CD4-positive, alpha-beta T cell (primary cell): ENCODE data around the gene RERE. TPM values are rescaled to one million over a fixed set of nuclear protein-coding genes. Genes with fewer than 3 reads are reported as not detected.

Experiments used
- ATAC-seq: fragments of 200-7000 bp; cut with Tn5 transposase; one replicate; pipeline ENCODE4 v1.10.0; 2022; ENCODE audit warnings: mild to moderate bottlenecking; ENCODE audit not compliant: poor library complexity
- CTCF ChIA-PET: fragments of 350-600 bp; sonication (Branson Sonifier 250); formaldehyde crosslinking; loops from one replicate; lab custom pipeline; 2021; ENCODE audit warnings: antibody characterized with exemption, inconsistent platforms; lab: Charles Lee
- POLR2A ChIA-PET: fragments of 350-600 bp; sonication (Branson Sonifier 250); formaldehyde crosslinking; loops from one replicate; lab custom pipeline; 2021; ENCODE audit warnings: antibody characterized with exemption, inconsistent platforms; lab: Charles Lee
- DNase-seq, 14 experiments: peaks; one replicate each; pipeline ENCODE4 v3.0.0-alpha.2; 2013 to 2020; ENCODE audit warnings: mixed read lengths in 2 of 14
- H3K27ac ChIP-seq, 2 donors: one replicate each; pipeline versions ENCODE4 v1.5.1 to v1.7.0; 2013; ENCODE audit warnings: low read length in 2 of 2, low read depth in 1 of 2, mild to moderate bottlenecking in 1 of 2
- H3K27me3 ChIP-seq, 2 experiments: 1 replicate in 1 of 2; 2 replicates in 1 of 2; pipeline versions ENCODE4 v1.6.1 to v1.7.0; 2013; ENCODE audit warnings: low read length in 2 of 2, control low read depth in 1 of 2, mild to moderate bottlenecking in 1 of 2, moderate library complexity in 1 of 2; ENCODE audit not compliant: insufficient read depth in 2 of 2, control insufficient read depth in 1 of 2
- H3K36me3 ChIP-seq: one replicate; pipeline ENCODE4 v1.6.1; 2013; ENCODE audit warnings: low read length, control low read depth; ENCODE audit not compliant: insufficient read depth
- H3K4me1 ChIP-seq: one replicate; pipeline ENCODE4 v1.6.1; 2013; ENCODE audit warnings: low read length, control low read depth; ENCODE audit not compliant: insufficient read depth
- H3K4me3 ChIP-seq: one replicate; pipeline ENCODE4 v1.5.1; 2013; ENCODE audit warnings: mild to moderate bottlenecking, low read length, moderate library complexity
- H3K9me3 ChIP-seq, 2 experiments: 1 replicate in 1 of 2; 2 replicates in 1 of 2; pipeline versions ENCODE4 v1.6.1 to v1.7.0; 2013; ENCODE audit warnings: low read length in 2 of 2, mild to moderate bottlenecking in 2 of 2, control low read depth in 1 of 2, moderate library complexity in 1 of 2; ENCODE audit not compliant: control insufficient read depth in 1 of 2, insufficient read depth in 1 of 2
- H3K27ac Mint-ChIP-seq: one replicate; pipeline ENCODE4 v1.8.0; 2020; ENCODE audit warnings: mixed read lengths
- H3K27me3 Mint-ChIP-seq: one replicate; pipeline ENCODE4 v1.8.0; 2021; ENCODE audit warnings: mixed read lengths
- H3K36me3 Mint-ChIP-seq: one replicate; pipeline ENCODE4 v1.8.0; 2021; ENCODE audit warnings: low read depth, mixed read lengths
- H3K4me1 Mint-ChIP-seq: one replicate; pipeline ENCODE4 v1.8.0; 2021; ENCODE audit warnings: low read depth, mixed read lengths
- H3K4me3 Mint-ChIP-seq: one replicate; pipeline ENCODE4 v1.8.0; 2020; ENCODE audit warnings: mild to moderate bottlenecking, mixed read lengths
- H3K9me3 Mint-ChIP-seq: one replicate; pipeline ENCODE4 v1.8.0; 2020; ENCODE audit warnings: mixed read lengths
- CTCF ChIP-seq: fragments of 200-600 bp; IDR thresholded peaks from one replicate; pipeline ENCODE4 v1.8.0; 2022; ENCODE audit warnings: antibody characterized with exemption, mild to moderate bottlenecking
- intact Hi-C, 2 experiments: fragments of 100-400 bp; cut with DNase I in 1 of 2; cut with micrococcal nuclease in 1 of 2; formaldehyde crosslinking; loops; one replicate each; pipeline versions ENCODE4 v1.15.1 to v1.9.0; 2023 to 2025; cut with DNase I, micrococcal nuclease
- total RNA-seq, 174 experiments: library from RNA in 2 of 174; stranded (reverse) in 2 of 174; gene quantifications; one replicate each; pipeline ENCODE4 v1.2.3 and lab custom pipeline; 2021 to 2026

RERE gene
- total RNA-seq, 2 experiments from 2014 or later: 78.4 to 84.0 TPM

DNA sequence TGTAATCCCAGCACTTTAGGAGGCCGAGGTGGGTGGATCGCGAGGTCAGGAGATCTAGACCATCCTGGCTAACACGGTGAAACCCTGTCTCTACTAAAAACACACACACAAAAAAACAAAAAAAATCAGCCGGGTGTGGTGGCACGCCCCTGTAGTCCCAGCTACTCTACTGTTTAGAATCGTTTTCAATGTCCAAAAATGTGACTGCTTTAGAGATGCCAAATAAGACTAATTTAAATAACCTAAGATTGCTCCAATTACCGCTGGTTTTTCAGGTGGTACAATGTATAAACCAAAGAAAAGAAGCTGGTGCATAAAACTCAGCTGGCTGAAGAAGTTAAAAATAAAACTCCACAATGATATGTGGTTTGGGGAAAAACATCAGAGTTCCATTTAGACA, 132.0 kb downstream of the RERE start:
- H3K27me3 ChIP-seq: no peaks in the 10 kb centered on the region
- peaks cover 5% of the 10 kb centered on the region for H3K36me3 Mint-ChIP-seq
- H3K4me3 Mint-ChIP-seq: no peak overlapping the region
- ATAC-seq (no peak), DNase-seq (no peak)
- CTCF ChIA-PET: interaction anchor here (0.6 to 1.0 kb wide), 3 partner anchors 14 to 494 kb away, joined by 3 read pairs; no protein-coding TSS in a partner anchor
- H3K4me1 Mint-ChIP-seq: peaks cover 8% of the 10 kb centered on the region
- no peaks in the 10 kb centered on the region for H3K9me3 ChIP-seq
- H3K9me3 Mint-ChIP-seq: no peaks in the 10 kb centered on the region
- no peak overlapping the region for H3K4me3 ChIP-seq
- POLR2A ChIA-PET: interaction anchor here (1.4 kb wide), 1 partner anchor 16 kb away, joined by 3 read pairs; no protein-coding TSS in a partner anchor
- intact Hi-C loops: loop anchor here in 1 of 2 experiments (5.0 kb wide), 1 partner anchor 37 kb away; no protein-coding TSS in a partner anchor
- no peak for TF ChIP-seq CTCF
- no peaks in the 10 kb centered on the region for H3K36me3 ChIP-seq
- no peak overlapping the region for H3K27ac ChIP-seq
- no peaks in the 10 kb centered on the region for H3K27me3 Mint-ChIP-seq
- H3K4me1 ChIP-seq: peaks cover 3% of the 10 kb centered on the region
- no peak overlapping the region for H3K27ac Mint-ChIP-seq

GRCh38 chr1:8684590-8684989, 132.8 kb downstream of the RERE start:
- ChIA-PET CTCF (interaction anchor here (1.0 kb wide), 1 partner anchor 13 kb away, joined by 3 read pairs; no protein-coding TSS in a partner anchor), POLR2A (interaction anchor here (1.4 kb wide), 1 partner anchor 17 kb away, joined by 3 read pairs; no protein-coding TSS in a partner anchor)
- intact Hi-C loops: no loop called here

DNA sequence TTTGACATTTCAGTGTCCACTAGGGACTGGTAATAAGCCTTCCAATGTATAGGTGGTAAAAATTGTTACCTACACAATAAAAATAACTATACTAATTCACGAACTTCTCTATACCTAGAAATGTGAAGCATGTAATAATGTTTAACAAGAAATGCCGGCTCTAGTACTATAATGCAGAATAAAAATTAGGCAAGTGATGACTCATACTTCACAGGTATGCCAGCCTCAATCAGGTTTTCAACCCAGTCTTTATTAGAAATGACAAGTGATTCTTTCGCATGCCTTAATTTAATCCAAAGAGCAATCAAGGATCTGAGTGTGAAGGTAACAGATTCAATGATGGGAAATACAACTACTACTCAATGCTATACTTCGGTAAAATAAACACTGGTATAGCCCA, 134.9 kb downstream of the RERE start:
- Mint-ChIP-seq H3K36me3 (no peaks in the 10 kb centered on the region), H3K9me3 (no peaks in the 10 kb centered on the region), H3K4me1 (peaks cover 8% of the 10 kb centered on the region), H3K27ac (no peak overlapping the region), H3K4me3 (no peak overlapping the region), H3K27me3 (no peaks in the 10 kb centered on the region)
- H3K27me3 ChIP-seq: no peaks in the 10 kb centered on the region
- POLR2A ChIA-PET: interaction anchor here (0.6 kb wide), 1 partner anchor 31 kb away, joined by 3 read pairs; no protein-coding TSS in a partner anchor
- H3K27ac ChIP-seq: no peak overlapping the region
- ATAC-seq (no peak), DNase-seq (no peak)
- H3K4me1 ChIP-seq: peaks cover 3% of the 10 kb centered on the region
- no peaks in the 10 kb centered on the region for H3K9me3 ChIP-seq
- intact Hi-C loops: no loop called here
- no peaks in the 10 kb centered on the region for H3K36me3 ChIP-seq
- H3K4me3 ChIP-seq: no peak overlapping the region
- CTCF ChIA-PET: interaction anchor here (1.0 kb wide), 1 partner anchor 18 kb away, joined by 3 read pairs; no protein-coding TSS in a partner anchor
- TF ChIP-seq CTCF: no peak

More at GRCh38 chr1:8684590-8684989, 132.8 kb downstream of the RERE start:
- Histone ChIP-seq H3K4me1 (peaks cover 3% of the 10 kb centered on the region), H3K27me3 (no peaks in the 10 kb centered on the region), H3K27ac (no peak overlapping the region), H3K4me3 (no peak overlapping the region), H3K9me3 (no peaks in the 10 kb centered on the region), H3K36me3 (no peaks in the 10 kb centered on the region)
- Mint-ChIP-seq H3K9me3 (no peaks in the 10 kb centered on the region), H3K4me3 (no peak overlapping the region), H3K27ac (no peak overlapping the region), H3K36me3 (no peaks in the 10 kb centered on the region), H3K4me1 (peaks cover 8% of the 10 kb centered on the region), H3K27me3 (no peaks in the 10 kb centered on the region)
- no peak for TF ChIP-seq CTCF
- no peak for ATAC-seq
- DNase-seq: no peak
